ENCODE data around the gene KRTAP10-8. TPM values are rescaled to one million over a fixed set of nuclear protein-coding genes. Genes with fewer than 3 reads are reported as not detected.

The KRTAP10-8 gene
- total RNA-seq, 4 donors from 2014 or later, result not detected

GRCh38 chr21:44574457-44575306 lies 37.2 kb upstream of the KRTAP10-8 start:
- TF ChIP-seq, protein P1, sequence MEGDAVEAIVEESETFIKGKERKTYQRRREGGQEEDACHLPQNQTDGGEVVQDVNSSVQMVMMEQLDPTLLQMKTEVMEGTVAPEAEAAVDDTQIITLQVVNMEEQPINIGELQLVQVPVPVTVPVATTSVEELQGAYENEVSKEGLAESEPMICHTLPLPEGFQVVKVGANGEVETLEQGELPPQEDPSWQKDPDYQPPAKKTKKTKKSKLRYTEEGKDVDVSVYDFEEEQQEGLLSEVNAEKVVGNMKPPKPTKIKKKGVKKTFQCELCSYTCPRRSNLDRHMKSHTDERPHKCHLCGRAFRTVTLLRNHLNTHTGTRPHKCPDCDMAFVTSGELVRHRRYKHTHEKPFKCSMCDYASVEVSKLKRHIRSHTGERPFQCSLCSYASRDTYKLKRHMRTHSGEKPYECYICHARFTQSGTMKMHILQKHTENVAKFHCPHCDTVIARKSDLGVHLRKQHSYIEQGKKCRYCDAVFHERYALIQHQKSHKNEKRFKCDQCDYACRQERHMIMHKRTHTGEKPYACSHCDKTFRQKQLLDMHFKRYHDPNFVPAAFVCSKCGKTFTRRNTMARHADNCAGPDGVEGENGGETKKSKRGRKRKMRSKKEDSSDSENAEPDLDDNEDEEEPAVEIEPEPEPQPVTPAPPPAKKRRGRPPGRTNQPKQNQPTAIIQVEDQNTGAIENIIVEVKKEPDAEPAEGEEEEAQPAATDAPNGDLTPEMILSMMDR (IDR thresholded peaks at IDR 0.05; ENCODE audit: low read depth), result no peak

DNA sequence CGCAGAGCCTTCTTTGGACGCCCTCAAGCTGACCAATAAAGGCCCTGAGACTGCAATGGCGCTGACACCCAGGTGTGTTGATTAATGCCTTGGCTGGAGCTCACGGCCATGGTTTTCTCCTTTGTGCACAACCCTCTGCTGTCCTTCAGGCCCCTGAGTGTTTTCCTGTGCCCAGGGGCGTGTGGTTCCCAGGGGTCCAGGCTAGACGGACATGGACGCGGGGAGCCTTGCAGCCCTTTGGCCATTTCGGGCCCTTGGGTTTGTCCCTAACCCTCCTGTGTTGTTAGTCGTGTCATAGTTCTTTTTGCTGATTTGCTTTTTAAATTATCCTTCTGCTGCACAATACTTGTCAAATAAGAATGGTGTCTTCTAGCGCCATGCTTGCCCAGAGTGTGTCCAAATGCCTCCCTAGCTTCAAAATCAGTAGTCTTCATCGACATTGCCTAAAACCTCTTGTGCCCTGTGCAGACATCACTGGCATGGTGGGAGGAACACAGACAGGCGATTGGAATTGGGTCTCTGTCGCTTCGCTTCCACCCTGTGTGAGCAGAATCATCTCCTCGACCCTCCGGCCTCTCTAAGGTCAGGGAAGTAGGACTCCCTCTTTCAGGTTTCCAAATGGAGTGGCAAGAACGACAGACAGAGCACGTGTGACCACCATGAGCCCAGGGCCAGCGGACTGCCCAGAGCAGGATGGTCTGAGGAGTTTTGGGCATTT lies 36.4 kb upstream of the KRTAP10-8 start:
- TF ChIP-seq, protein P1 (IDR thresholded peaks at IDR 0.05; ENCODE audit: low read depth), result no peak

- TF ChIP-seq, protein P1 (IDR thresholded peaks at IDR 0.05; ENCODE audit: low read depth), result no peak
These were observed 35.9 kb upstream of the KRTAP10-8 start for GRCh38 chr21:44576025-44576420.

DNA sequence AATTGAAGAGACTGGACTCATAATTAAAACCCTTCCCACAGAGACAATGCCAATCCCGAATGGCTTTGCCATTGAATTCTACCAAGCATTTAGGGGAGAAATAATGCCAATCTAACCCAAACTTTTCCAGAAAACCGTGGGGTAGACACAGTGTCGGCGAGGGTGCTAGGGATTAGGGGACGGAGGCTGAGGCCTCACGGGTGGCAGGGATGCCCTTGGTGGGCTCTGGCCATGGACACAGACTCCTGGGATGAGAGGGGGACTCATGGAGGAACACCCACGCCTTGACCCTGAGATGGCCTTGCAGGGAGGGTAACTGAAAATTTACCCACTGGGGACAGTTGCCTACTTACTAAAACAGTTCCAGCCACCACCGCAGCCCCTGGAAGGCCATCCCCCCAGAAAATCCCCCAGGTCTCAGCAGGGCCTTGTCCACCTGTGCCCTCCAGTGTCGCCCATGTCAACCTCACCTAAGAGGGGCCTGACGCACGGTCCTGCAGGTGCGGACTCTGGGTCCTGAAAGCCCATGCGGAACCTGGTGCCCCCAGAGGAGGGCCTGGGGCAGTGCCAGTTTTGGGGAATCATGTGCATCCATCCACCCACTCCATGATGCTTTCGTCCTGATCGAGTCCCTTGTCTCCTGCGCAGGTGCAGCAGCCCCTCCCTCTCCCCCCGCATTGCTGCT lies 33.4 kb upstream of the KRTAP10-8 start:
- TF ChIP-seq, protein P1 (IDR thresholded peaks at IDR 0.05; ENCODE audit: low read depth), result no peak

GRCh38 chr21:44579056-44579832 lies 32.6 kb upstream of the KRTAP10-8 start:
- TF ChIP-seq, protein P1 (IDR thresholded peaks at IDR 0.05; ENCODE audit: low read depth), result no peak

- TF ChIP-seq, protein P1 (IDR thresholded peaks at IDR 0.05; ENCODE audit: low read depth), result no peak
These were observed 32.1 kb upstream of the KRTAP10-8 start for GRCh38 chr21:44579833-44580144.

Measured in subcutaneous adipose tissue (tissue), 4 donors.